GM19193 (cell line): ENCODE results near the gene LRRC23.

Source experiments
- POLR2A ChIP-seq: IDR thresholded peaks from 4 replicates; pipeline ENCODE4 v1.6.1; 2011; ENCODE audit not compliant: insufficient read depth, insufficient read length; ENCODE audit errors: extremely low read depth

LRRC23 gene

GRCh38 chr12:6904280-6905276 lies at the start of gene LRRC23:
Gene LRRC23 (plus strand): TSS chr12:6904822. CDS start chr12:6905634, 812 bp downstream.
- peak; percentile 62 for TF ChIP-seq POLR2A

- no peak for TF ChIP-seq POLR2A
Measured at GRCh38 chr12:6855322-6855721, 49.3 kb upstream of the LRRC23 start.

- TF ChIP-seq POLR2A = no peak
Measured at GRCh38 chr12:6858799-6859198, 45.8 kb upstream of the LRRC23 start.

GRCh38 chr12:6860116-6860515 lies 44.5 kb upstream of the LRRC23 start:
- TF ChIP-seq POLR2A = no peak

GRCh38 chr12:6860942-6861341 lies 43.7 kb upstream of the LRRC23 start:
- no peak for TF ChIP-seq POLR2A

- TF ChIP-seq POLR2A = no peak
Measured at GRCh38 chr12:6861391-6861790, 43.2 kb upstream of the LRRC23 start.

- TF ChIP-seq POLR2A = no peak
Measured at GRCh38 chr12:6863033-6863432, 41.6 kb upstream of the LRRC23 start.

GRCh38 chr12:6863586-6864321 lies 40.9 kb upstream of the LRRC23 start:
- TF ChIP-seq POLR2A = no peak

- TF ChIP-seq POLR2A = no peak
Measured at GRCh38 chr12:6866163-6866919, 38.3 kb upstream of the LRRC23 start.

- no peak for TF ChIP-seq POLR2A
Measured at GRCh38 chr12:6866920-6867412, 37.7 kb upstream of the LRRC23 start.

GRCh38 chr12:6867413-6868210 lies 37.0 kb upstream of the LRRC23 start, which contains the start of gene TPI1:
Gene TPI1 (plus strand): TSS chr12:6867531. CDS start chr12:6867567, 36 bp downstream.
- TF ChIP-seq POLR2A = peak; percentile 99

GRCh38 chr12:6868211-6869048 lies 36.2 kb upstream of the LRRC23 start:
- TF ChIP-seq POLR2A = no peak
